ENCODE measurements around the gene ACAT1. TPM values are rescaled to one million over a fixed set of nuclear protein-coding genes. Genes with fewer than 3 reads are reported as not detected.
A peak's percentile ranks its signal among the peaks of the same experiment; 100 is the strongest.
"Not testable (repeated sequence)": the region's sequence is repeated elsewhere in the genome, so short reads cannot be mapped to it uniquely, and the experiment has no call there.

ACAT1 gene
- 28.3 and 36.7 TPM in 2 replicates for total RNA-seq (2014; rRNA removed; shearing (Covaris generic))

- peak; percentile 98 for DNase-seq (ENCODE audit: low spot score)
These were observed at the start of gene ACAT1 for GRCh38 chr11:108121274-108122155. ACAT1 (plus strand) TSS chr11:108121567; CDS start chr11:108121607, 40 bp downstream.

DNA sequence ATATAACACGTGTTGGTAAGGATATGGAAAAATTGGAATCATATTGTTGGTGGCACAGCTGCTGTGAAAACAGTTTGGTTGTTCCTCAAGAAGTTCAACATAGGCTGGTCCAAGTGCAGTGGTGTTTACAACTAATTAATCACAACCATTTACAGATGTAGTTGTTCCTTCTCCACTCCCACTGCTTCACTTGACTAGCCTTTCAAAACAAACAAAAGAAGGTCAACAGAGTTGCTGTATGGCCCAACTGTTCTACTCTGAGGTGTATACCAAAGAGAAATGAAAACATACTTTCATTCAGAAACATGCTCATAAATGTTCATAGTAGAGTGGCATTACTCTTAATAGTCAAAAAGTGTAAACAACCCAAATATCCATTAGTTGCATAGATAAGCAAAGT, 36.6 kb upstream of the ACAT1 start:
- DNase-seq (ENCODE audit: low spot score), result no peak

DNA sequence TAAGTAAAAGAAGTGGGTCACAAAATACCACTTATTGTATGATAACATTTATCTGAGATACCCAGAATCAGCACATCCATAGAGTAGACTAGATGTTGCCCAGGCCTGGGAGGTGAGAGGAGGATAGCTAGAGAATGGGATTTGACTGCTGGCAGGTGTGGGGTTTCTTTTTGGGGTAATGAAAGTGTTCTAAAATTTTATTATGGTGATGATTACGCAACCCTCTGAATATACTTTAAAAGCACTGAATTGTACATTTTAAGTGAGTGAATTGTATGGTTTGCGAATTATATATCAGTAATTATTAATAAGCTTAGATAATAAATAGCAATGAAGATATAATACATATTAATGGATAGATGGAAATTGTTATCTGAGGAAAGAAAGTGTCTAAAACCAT, 35.7 kb upstream of the ACAT1 start:
- no peak for DNase-seq (ENCODE audit: low spot score)

DNA sequence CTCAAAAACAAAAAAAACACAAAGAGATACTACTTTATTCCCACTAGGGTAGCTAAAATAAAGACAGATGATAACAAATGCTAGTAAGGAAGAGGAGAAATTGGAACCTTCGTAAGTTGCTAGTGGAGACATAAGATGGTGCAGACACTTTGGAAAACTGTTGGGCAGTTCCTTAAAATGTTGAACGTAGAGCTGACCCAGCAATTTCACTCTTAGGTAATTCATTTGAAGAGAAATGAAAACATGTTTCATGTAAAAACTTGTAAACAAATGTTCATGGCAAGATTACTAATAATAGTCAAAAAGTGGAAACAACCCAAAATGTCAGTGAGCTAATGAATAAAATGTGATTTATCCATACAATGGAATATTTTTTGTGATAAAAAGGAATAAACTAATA, 29.2 kb upstream of the ACAT1 start:
- DNase-seq (ENCODE audit: low spot score), result no peak

DNA sequence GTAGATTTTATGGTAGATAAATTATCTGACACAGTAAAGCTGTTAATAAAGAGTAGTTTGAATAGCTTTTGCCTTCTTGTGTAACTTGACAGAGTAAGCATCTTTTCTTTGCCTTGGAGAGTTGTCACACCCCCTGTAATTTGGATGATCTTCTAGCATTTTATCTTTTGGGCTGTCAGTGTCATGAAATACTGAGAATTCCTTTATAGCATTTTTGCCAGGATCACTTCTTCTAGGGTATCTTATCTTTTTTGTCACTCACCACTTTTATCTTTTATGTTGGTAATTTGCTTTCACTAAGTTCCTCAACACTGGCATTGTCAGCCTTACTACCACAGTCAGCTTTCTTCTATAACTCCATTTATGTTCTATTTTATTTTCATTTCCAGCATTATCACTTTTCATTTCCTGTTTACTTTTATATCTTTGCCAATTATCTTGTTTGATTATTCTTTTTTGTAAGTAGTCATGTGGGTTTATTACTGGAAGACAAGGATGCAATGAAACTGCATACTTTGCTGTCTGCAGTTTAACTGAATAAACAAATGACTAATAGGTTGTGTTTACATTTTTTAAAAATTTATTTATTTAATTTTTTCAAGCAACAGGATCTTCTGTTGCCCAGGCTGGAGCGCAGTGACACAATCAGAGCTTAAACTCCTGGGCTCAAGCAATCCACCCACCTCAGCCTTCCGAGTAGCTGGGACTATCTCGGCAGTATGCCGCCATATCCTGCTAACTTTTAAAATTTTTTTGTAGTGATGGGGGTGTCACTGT, 28.1 kb upstream of the ACAT1 start:
- no peak for DNase-seq (ENCODE audit: low spot score)

GRCh38 chr11:108097179-108097578, 24.2 kb upstream of the ACAT1 start:
- DNase-seq (ENCODE audit: low spot score), result no peak

GRCh38 chr11:108101090-108101775, 20.1 kb upstream of the ACAT1 start:
- no peak for DNase-seq (ENCODE audit: low spot score)

- DNase-seq (ENCODE audit: low spot score), result no peak
These were observed 10.2 kb upstream of the ACAT1 start for GRCh38 chr11:108111126-108111525.

DNA sequence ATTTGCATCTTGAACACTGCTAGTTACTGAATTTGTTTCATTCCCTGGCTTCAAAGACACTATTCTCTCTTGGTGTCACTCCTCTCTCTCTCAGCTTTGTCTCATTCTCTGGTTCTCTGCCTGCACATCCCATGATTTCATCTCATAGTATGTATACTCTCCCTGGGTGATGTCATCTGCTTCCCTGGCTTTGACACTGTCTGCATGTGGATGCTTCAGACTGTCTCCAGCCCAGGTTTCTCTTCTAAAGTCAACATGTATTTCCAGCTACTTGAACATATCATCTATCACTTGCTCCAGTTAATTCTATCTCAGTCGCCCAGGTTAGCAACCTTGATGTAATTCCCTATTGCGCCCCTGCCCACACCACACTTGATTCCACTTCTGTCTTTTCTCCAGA, 9.3 kb upstream of the ACAT1 start:
- DNase-seq (ENCODE audit: low spot score), result no peak

DNA sequence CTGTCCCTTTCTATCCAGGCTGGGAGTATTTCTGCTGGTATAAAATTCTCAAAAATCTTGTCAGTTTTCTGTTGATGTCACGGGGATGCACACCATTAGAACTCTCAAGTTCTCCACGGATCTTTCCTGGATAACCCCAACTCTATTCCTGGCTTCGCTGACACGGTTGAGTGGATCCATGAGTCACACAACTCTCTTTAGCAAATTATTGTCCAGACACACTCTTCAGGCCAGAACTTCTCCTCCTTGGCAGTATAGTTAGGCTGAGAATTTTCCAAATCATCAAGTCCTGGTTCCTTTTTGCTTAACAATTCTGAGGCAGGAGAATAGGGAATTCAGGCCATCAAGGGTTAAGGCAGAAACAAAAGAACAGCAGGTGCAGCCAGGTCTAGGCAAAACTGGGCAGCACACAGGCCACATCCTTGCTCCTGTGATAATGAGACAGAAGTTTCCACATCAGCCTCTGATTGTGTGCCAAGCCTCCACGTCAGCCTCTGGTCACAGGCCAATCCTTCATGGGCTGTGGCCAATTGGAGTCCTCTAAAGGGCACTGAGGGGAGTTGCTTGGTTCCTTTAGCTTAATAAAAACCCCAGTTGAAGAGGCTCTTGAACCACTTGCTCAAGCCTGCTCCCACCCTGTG, 5.7 kb upstream of the ACAT1 start:
- no peak for DNase-seq (ENCODE audit: low spot score)

- DNase-seq (ENCODE audit: low spot score), result peak; percentile 71
These were observed 3.5 kb upstream of the ACAT1 start for GRCh38 chr11:108117746-108118371.

- not testable (repeated sequence) for DNase-seq (ENCODE audit: low spot score)
These were observed 462 bp upstream of the ACAT1 start for GRCh38 chr11:108120936-108121273.

DNA sequence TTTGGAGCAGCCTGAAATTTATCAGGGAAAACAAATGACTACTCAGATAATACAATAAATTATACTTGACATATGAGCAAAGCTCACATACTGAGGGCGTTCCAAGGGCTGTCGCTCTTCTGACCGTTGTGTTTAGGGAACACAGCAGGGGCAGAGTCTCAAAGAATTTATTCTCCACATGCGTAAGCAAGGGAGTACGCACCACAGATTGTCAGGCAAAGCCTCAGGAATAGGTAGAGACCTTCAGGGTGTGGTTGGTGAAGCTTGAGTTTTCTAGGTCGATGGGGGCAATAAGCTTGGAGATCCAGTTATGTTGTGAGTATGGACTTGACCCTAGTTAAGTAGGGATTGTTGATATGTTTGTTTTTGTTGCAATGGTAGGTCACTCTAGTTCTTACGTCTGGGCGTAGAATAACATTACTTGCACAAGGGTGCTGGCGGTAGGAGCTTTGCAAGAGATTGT, 830 bp downstream of the ACAT1 start:
- DNase-seq (ENCODE audit: low spot score), result peak; percentile 24

DNA sequence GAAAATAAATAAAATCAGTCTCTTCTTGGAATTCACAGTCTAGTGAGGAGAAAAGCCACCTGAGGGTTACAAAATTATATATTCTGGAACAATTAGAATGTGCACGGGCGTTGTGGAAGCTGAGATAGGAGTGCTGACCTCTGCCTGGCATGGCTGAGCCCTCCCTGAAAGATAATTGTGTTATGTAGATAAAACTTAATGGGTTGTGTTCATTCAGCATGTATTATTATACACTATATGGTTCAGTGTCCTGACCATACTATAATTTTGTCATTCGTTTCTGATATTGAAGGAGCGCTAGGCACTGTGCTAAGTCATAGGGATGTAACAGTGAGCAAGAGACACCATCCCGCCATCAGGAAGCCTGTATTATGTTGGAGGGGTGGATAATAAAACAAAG, 3.7 kb downstream of the ACAT1 start:
- DNase-seq (ENCODE audit: low spot score), result no peak

GRCh38 chr11:108128772-108129171, 7.4 kb downstream of the ACAT1 start:
- no peak for DNase-seq (ENCODE audit: low spot score)

DNA sequence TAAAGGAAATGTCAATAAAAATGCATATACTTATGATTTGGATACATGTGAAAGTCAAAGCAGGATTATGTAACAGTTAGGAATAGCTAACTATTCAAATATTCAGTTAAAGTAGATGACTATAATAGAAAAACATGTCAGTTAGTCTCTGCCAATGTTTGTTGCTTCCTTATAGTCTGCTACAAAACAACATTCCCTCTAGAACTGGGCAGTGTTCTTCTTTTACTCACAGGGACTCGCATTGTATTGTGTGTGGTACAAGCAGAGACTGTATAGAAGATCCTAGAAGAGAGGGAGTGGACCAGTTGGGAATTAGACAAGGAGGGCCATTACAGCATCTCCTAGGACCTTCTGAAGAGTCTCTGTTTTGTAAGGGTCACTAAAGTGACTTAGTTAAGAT, 10.6 kb downstream of the ACAT1 start:
- no peak for DNase-seq (ENCODE audit: low spot score)

GRCh38 chr11:108132993-108133538, 11.7 kb downstream of the ACAT1 start:
- not testable (repeated sequence) for DNase-seq (ENCODE audit: low spot score)

- DNase-seq (ENCODE audit: low spot score), result no peak
These were observed 14.6 kb downstream of the ACAT1 start for GRCh38 chr11:108135845-108136544.

DNA sequence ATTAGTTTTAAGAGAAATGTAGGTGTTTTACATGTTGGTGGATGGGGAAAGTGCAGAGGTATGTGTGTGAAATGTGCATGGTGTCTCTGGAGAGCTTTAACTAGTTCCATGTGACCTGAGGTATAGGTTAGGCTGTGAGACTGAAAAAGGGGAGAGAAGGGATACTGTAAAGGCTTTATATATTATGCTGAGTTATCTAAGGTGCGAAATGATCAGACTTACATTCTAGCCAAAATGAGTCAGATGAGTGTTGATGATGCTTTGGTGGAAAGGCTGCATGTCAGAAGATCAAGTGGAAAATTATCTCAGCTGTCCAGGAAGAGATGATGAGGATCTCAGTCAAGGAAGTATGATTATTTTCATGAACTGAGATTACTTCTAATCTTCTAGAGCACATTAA, 15.8 kb downstream of the ACAT1 start:
- DNase-seq (ENCODE audit: low spot score), result no peak

DNA sequence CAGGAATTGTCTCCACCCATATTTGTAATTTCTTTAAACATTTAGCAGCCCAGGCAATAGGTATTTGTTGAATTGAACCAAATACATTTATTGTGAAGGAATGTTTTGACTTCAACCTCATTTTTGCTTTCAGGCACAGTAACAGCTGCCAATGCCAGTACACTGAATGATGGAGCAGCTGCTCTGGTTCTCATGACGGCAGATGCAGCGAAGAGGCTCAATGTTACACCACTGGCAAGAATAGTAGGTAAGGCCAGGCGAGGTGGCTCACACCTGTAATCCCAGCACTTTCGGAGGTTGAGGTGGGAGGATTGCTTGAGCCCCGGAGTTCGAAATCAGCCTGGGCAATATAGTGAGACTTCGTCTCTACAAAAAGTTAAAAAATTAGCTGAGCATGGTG, 20.9 kb downstream of the ACAT1 start:
- DNase-seq (ENCODE audit: low spot score), result no peak

Data from HT-29 (cell line).